Smooth muscle cell of trachea (primary cell): ENCODE results near the gene EIF2S3B. TPM values are rescaled to one million over a fixed set of nuclear protein-coding genes. Genes with fewer than 3 reads are reported as not detected.

ENCODE experiments used
- total RNA-seq: library from RNA; depleted of rRNA; stranded (reverse); fragments of >200 nt; gene quantifications from 2 replicates; pipeline ENCODE4 v1.2.1, GENCODE V29; 2014

The EIF2S3B gene
- total RNA-seq: 0.83 and 0.87 TPM in 2 replicates

DNA sequence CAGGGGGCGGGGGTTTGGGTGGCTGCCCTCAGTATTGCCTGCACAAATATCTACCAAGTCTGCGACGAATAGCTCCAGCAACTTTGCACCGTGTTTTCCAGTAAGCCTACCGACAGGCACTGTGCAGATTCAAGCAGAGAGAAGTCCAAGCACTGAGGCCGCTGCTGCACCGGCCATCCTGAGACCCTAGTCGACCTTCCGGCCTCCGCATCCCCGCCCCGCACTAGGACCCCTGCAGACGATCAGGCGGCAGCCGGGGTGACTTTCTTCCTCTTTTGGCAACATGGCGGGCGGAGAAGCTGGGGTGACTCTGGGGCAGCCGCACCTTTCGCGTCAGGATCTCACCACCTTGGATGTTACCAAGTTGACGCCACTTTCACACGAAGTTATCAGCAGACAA is at the start of gene EIF2S3B:
Gene EIF2S3B, plus strand, starts transcription at position 271 of the 400 bp plus-strand sequence. Its CDS starts 13 bp downstream, at position 284.

Other genes starting within 250 kb of the EIF2S3B start
- 0.15 and 0.66 TPM in 2 replicates for gene KLRD1, start 198.0 kb upstream of the EIF2S3B start, total RNA-seq
- 0.29 TPM in 1 of 2 replicates, not detected in the other for gene KLRK1, start 115.8 kb upstream of the EIF2S3B start, total RNA-seq
- not detected in 2 replicates for gene KLRC4, start 96.1 kb upstream of the EIF2S3B start, total RNA-seq
- not detected in 2 replicates for gene KLRC3, start 85.3 kb upstream of the EIF2S3B start, total RNA-seq
- not detected in 2 replicates for gene KLRC2, start 69.9 kb upstream of the EIF2S3B start, total RNA-seq
- 0.15 TPM in 1 of 2 replicates, not detected in the other for gene KLRC1, start 52.5 kb upstream of the EIF2S3B start, total RNA-seq
- gene MAGOHB, start 107.7 kb downstream of the EIF2S3B start, total RNA-seq: 8.1 and 25.7 TPM in 2 replicates
- gene STYK1, start 168.2 kb downstream of the EIF2S3B start, total RNA-seq: 0.50 TPM in 1 of 2 replicates, not detected in the other
- gene YBX3, start 217.4 kb downstream of the EIF2S3B start, total RNA-seq: 80.9 and 140 TPM in 2 replicates